ENCODE results near the gene SOCS4. TPM values are rescaled to one million over a fixed set of nuclear protein-coding genes. Genes with fewer than 3 reads are reported as not detected.
"Not testable (repeated sequence)": the region's sequence is repeated elsewhere in the genome, so short reads cannot be mapped to it uniquely, and the experiment has no call there.

Gene SOCS4
- total RNA-seq, 1 donor from 2014 or later = 19.8 TPM

DNA sequence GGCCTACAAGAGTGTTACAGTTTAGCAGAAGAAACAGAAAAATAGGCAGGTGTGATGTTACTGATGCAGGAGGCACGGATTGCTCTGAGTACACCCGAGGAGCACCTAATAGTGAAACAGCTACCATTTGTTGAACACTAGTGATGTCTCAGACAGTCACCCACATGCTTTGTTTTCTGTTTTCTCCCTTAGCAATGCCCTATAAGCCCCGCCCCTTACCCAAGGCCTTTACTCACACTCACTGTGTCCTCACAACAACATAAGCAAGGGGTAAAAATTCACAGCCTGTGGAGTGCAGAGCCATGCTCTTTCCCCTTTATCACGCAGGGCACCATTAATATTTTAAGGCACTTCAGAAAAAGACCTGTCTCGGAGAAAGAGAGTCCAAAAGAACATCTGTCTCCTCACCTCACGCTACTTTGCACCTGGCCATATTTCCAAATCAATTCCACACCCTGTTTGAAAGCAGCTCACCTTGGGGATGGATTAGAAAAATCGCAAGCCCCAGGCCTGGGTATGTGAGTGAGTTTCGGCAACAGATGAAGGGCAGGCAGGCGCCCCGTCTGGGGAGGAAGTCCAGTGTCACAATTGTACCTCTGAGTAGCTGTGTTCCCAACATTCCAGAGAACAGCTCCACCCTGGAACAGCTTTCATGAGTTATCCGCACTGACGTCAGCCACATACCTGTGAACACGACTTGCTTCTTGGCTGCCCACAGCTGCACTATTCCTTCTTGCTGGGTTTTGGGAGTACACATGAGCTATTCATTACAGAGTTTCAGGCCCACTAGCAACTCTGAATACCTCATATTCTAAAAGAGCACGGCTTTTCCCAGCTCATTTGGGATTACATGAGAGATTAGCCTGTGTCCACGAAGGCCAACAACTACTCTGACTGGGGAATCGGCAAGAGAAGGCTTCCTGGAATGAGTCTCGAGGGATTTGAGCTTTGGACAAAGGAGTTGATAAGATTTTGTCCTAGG lies 50.4 kb downstream of the SOCS4 start:
- intact Hi-C loops (cut with DNase I) = no loop called here
- no peak for DNase-seq (ENCODE audit: low spot score)

DNA sequence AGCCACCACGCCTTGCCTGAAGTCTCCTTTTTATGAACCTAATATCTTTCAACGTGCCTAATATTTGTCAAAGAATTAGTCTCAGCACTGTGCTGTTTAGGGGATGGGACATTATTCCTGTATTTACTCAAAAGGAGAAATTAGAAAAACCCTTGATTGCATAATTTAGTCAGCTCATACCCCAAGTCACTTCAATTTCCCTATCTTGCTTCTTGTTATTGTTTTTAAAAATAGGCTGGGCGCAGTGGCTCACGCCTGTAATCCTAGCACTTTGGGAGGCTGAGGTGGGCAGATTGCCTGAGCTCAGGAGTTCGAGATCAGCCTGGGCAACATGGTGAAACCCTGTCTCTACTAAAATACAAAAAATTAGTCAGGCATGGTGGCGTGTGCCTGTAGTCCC lies 52.9 kb downstream of the SOCS4 start:
- not testable (repeated sequence) for DNase-seq (ENCODE audit: low spot score)

DNA sequence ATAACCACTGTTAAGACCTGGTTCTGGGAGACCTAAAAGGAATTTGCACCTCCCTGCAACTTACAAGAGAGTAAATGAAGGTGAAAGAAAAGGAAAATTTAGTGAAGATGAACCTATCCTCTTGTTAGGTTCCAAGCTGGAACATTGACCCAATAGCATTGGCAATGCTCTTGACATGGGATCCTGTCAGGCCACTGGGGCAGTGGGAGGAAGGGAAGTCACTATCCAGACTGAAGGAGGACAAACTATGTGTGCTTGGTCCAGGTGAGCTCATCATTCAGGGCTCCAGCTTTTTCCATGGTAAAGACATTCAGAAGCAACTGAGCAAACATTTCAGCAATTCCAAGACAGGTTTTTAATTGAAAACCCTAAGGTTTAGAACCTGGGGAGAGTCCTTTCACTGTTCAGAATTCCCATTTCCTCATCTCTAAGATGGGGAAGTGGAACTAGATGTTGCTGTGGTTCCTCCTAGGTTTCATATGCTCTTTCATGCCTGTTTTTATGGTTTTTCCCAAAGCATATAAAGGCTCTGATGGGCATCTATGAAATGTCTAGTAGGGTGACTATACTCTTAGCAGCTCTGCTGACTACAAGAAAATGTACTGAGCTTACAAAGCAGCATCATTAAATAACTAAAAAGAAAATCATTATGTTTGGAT lies 57.5 kb downstream of the SOCS4 start:
- intact Hi-C loops (cut with DNase I) = no loop called here
- DNase-seq (ENCODE audit: low spot score) = no peak

More for the DNA sequence above, 52.9 kb downstream of the SOCS4 start:
- intact Hi-C loops (cut with DNase I) = not testable (repeated sequence)

DNA sequence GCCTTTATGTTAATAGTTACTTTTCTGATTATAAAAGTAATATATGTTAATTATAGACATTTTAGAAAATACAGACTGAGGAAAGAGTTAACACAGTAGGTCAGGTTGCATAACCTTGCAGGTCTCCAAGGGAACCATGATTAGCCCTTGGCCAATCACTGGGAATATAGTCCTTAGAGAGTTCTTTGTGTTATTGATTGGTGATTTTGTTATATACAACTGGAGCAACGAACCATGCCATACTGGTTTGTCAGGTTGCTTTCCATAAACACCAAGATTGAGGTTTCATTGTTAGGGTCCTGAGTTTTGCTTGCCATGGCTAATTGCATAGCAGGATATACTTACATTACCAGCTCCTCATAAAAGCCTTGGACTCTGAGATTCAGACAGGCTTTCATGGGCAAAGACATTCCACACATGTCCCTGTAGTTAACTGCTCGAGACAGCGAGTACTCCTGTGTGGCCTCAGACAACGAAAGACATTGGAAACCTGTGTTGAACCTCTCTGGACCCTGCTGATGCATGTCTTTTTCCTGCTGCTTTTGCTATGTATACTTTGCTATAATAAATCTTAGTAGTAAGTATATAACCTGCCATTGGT lies 58.1 kb downstream of the SOCS4 start:
- DNase-seq (ENCODE audit: low spot score) = no peak
- intact Hi-C loops (cut with DNase I) = no loop called here

DNA sequence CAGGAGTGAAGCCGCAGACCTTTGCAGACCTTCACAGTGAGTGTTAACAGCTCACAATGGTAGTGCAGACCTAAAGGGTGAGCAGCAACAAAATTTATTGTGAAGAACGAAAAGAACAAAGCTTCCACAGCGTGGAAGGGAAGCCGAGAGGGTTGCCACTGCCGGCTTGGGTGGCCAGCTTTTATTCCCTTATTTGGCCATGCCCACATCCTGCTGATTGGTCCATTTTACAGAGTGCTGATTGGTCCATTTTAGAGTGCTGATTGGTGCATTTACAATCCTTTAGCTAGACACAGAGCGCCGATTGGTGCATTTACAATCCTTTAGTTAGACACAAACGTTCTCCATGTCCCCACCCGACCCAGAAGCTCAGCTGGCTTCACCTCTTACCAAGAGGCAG lies 59.9 kb downstream of the SOCS4 start:
- intact Hi-C loops (cut with DNase I) = no loop called here
- no peak for DNase-seq (ENCODE audit: low spot score)

GRCh38 chr14:55088356-55088755 lies 61.3 kb downstream of the SOCS4 start:
- no peak for DNase-seq (ENCODE audit: low spot score)
- intact Hi-C loops (cut with DNase I) = loop anchor here (2.0 kb wide), 1 partner anchor 44 kb away; no protein-coding TSS in a partner anchor

GRCh38 chr14:55092341-55092740 lies 65.3 kb downstream of the SOCS4 start:
- intact Hi-C loops (cut with DNase I) = no loop called here

DNA sequence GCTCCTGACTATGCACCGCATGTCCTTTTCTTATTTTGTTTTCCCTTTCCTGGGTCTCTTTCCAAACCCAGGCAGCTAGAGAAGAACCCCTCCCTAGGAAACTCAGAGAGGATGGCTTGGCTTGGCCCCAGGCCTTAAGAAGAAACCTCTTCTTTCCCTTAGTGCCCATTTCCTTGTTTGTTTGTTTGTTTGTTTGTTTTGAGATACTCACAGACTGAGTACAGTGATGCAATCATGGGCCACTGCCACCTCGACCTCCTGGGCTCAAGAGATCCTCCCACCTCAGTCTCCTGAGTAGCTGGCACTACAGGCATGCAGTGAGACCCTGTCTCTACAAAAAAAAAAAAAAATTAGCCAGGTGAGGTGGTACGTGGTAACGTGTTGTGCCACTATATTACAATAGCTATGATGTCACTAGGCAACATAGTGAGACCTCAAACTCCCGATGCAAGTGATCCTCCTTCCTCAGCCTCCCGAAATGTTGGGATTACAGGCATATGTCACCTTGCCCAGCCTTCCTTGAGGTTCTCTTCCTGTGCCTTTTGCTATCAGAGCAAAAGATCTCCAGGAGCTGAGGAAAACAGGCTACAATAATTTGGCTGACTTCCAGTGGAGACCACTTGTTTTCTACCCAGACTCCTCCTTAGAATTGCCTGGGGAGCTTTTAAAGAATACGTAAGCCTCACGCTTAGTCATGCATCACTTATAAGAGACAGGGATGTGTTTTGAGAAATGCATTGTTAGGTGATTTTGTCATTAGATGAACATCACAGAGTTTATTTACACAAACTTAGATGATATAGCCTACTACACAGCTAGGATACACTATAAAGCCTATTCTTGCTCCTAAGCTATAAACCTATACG lies 67.5 kb downstream of the SOCS4 start:
- DNase-seq (ENCODE audit: low spot score) = no peak
- intact Hi-C loops (cut with DNase I) = no loop called here

More at GRCh38 chr14:55092341-55092740, 65.3 kb downstream of the SOCS4 start:
- DNase-seq (ENCODE audit: low spot score) = no peak

GRCh38 chr14:55097881-55098560 lies 71.0 kb downstream of the SOCS4 start:
- no peak for DNase-seq (ENCODE audit: low spot score)
- intact Hi-C loops (cut with DNase I) = no loop called here

- DNase-seq (ENCODE audit: low spot score) = no peak
- intact Hi-C loops (cut with DNase I) = no loop called here
Measured at GRCh38 chr14:55098561-55098898, 71.5 kb downstream of the SOCS4 start.

Other genes with a start within 250 kb of the SOCS4 start
- gene GCH1, start 124.4 kb upstream of the SOCS4 start, total RNA-seq = 2.6 TPM
- gene WDHD1, start 137 bp upstream of the SOCS4 start, total RNA-seq = 1.8 TPM
- 75.2 TPM for gene MAPK1IP1L, start 24.4 kb downstream of the SOCS4 start, total RNA-seq
- gene LGALS3, start 102.0 kb downstream of the SOCS4 start, total RNA-seq = 129 TPM
- gene DLGAP5, start 164.3 kb downstream of the SOCS4 start, total RNA-seq = 0.08 TPM
- gene FBXO34, start 244.2 kb downstream of the SOCS4 start, total RNA-seq = 17.4 TPM